K562 (cell line): ENCODE results near the gene DHX36. TPM values are rescaled to one million over a fixed set of nuclear protein-coding genes. Genes with fewer than 3 reads are reported as not detected.

Experiments used
- ATAC-seq: fragments of 200-7000 bp; cut with Tn5 transposase; 3 replicates; pipeline ENCODE4 v1.9.1; 2020; ENCODE audit warnings: moderate library complexity
- BruUV-seq: library from RNA; stranded (reverse); fragments of 400-500 nt; replicated peaks from 2 replicates; lab custom pipeline; 2021; lab: Mats Ljungman, UMichigan
- CTCF ChIA-PET: fragments of 300-600 bp; formaldehyde crosslinking; extraction: SDS; loops from one replicate; lab custom pipeline; 2021; ENCODE audit warnings: low intra/inter-chr PET ratio; lab: Yijun Ruan, JAX
- POLR2A ChIA-PET: fragments of 300-600, 350-650 bp; sonication (Branson Sonifier 250); formaldehyde crosslinking; extraction: SDS; loops from one replicate; lab custom pipeline; 2021; ENCODE audit warnings: antibody characterized with exemption, inconsistent platforms; lab: Yijun Ruan, JAX
- DNase-seq, 4 experiments: peaks; one replicate each; pipeline versions ENCODE4 v3.0.0 to v3.0.0-alpha.2; 2011 to 2018; ENCODE audit warnings: low spot score in 3 of 4, mixed read lengths in 3 of 4; ENCODE audit errors: extremely low read depth in 1 of 4
- FAIRE-seq: peaks from 2 replicates; lab custom pipeline; 2011; peaks lifted over from hg19 to GRCh38; lab: Jason Lieb, UNC
- H2AFZ ChIP-seq: 2 replicates; pipeline ENCODE4 v1.6.0; 2011; ENCODE audit warnings: low read depth, low read length, control low read depth, inconsistent platforms
- H3K27ac ChIP-seq: fragments of 200-600 bp; 3 replicates; pipeline ENCODE4 v1.8.0; 2011; ENCODE audit warnings: low read depth, mild to moderate bottlenecking, control low read depth, inconsistent platforms, low read length, moderate library complexity, mixed read lengths; ENCODE audit errors: extremely low read depth
- H3K27me3 ChIP-seq, 2 experiments: fragments of 300-600 bp in 1 of 2; 2 replicates in 1 of 2; 3 replicates in 1 of 2; pipeline versions ENCODE4 v1.6.0 to v1.8.0; 2011; ENCODE audit warnings: inconsistent platforms in 2 of 2, low read length in 2 of 2, mild to moderate bottlenecking in 1 of 2, mixed read lengths in 1 of 2, moderate library complexity in 1 of 2; ENCODE audit not compliant: control insufficient read depth in 2 of 2, insufficient read depth in 2 of 2
- H3K36me3 ChIP-seq: fragments of 300-600 bp; 3 replicates; pipeline ENCODE4 v1.8.0; 2011; ENCODE audit warnings: mild to moderate bottlenecking, low read length, inconsistent platforms; ENCODE audit not compliant: control insufficient read depth, insufficient read depth
- H3K4me1 ChIP-seq, 2 experiments: fragments of 200-600 bp in 1 of 2; replicated peaks in 1 of 2; 2 replicates in 1 of 2; 3 replicates in 1 of 2; pipeline versions ENCODE4 v1.5.1 to v1.8.0; 2011; ENCODE audit warnings: inconsistent platforms in 2 of 2, low read length in 2 of 2, mild to moderate bottlenecking in 1 of 2, mixed read lengths in 1 of 2, moderate library complexity in 1 of 2; ENCODE audit not compliant: control insufficient read depth in 2 of 2, insufficient read depth in 2 of 2
- H3K4me2 ChIP-seq: 2 replicates; pipeline ENCODE4 v1.6.1; 2011; ENCODE audit warnings: low read length, control low read depth, inconsistent platforms, mixed read lengths; ENCODE audit not compliant: insufficient read depth
- H3K4me3 ChIP-seq: fragments of 200-600 bp; sonication (generic), shearing (Covaris generic); 2 replicates; pipeline ENCODE4 v1.5.1; 2016; ENCODE audit warnings: control low read depth, inconsistent platforms
- H3K79me2 ChIP-seq: fragments of 200-600 bp; 3 replicates; pipeline ENCODE4 v1.8.0; 2011; ENCODE audit warnings: low read length, inconsistent platforms; ENCODE audit not compliant: control insufficient read depth, insufficient read depth
- H3K9ac ChIP-seq, 2 experiments: 2 replicates each; pipeline versions ENCODE4 v1.6.0 to v1.6.1; 2011; ENCODE audit warnings: low read depth in 2 of 2, low read length in 2 of 2, control low read depth in 1 of 2, inconsistent platforms in 1 of 2, mild to moderate bottlenecking in 1 of 2, mixed read lengths in 1 of 2; ENCODE audit not compliant: insufficient read depth in 1 of 2
- H3K9me1 ChIP-seq: one replicate; pipeline ENCODE4 v1.6.0; 2011; ENCODE audit warnings: inconsistent platforms, mild to moderate bottlenecking, low read length, moderate library complexity; ENCODE audit not compliant: control insufficient read depth, insufficient read depth
- H3K9me3 ChIP-seq: replicated peaks from 2 replicates; pipeline ENCODE4 v1.5.1; 2011; ENCODE audit warnings: low read depth, low read length, inconsistent platforms; ENCODE audit not compliant: control insufficient read depth, insufficient read depth
- H4K20me1 ChIP-seq: replicated peaks from 2 replicates; pipeline ENCODE4 v1.6.1; 2011; ENCODE audit warnings: low read length, inconsistent platforms, mixed read lengths; ENCODE audit not compliant: control insufficient read depth, insufficient read depth
- TFAM ChIP-seq: fragments of 250-450 bp; sonication (Bioruptor Pico); conservative IDR thresholded peaks from 2 replicates; pipeline ENCODE4 v1.5.0; 2021; ENCODE audit warnings: mild to moderate bottlenecking, moderate library complexity
- WGBS: fragments of 100-300 bp; shearing (Covaris generic); methylation state at CpG from one replicate; pipeline ENCODE4 v1.1.6; 2016; ENCODE audit warnings: low coverage, mixed read lengths; ENCODE audit not compliant: insufficient coverage; ENCODE audit errors: missing lambda C conversion rate; 5-methylcytosine and 5-hydroxymethylcytosine counted together
- in situ Hi-C: fragments of 300-500 bp; cut with MboI; formaldehyde crosslinking; loops from 4 replicates; pipeline ENCODE4 v1.15.0; 2018; ENCODE audit warnings: inconsistent platforms, mixed read lengths
- intact Hi-C: fragments of 100-400 bp; cut with micrococcal nuclease; formaldehyde crosslinking; loops from 2 replicates; pipeline ENCODE4 v1.14.2; 2022
- polyA plus RNA-seq, 8 experiments: library from polyadenylated mRNA; depleted of rRNA in 4 of 8; stranded (reverse) in 5 of 8; unstranded in 3 of 8; fragments of >200 nt; fragmentation: Nextera tagmentation in 2 of 8; fragmentation: Illumina TruSeq in 1 of 8; extraction: Ambion mirVana in 2 of 8; extraction: Trizol in 1 of 8; gene quantifications; 2 replicates each; pipeline versions ENCODE4 v1.2.1 to v1.2.3, GENCODE V29; 2011 to 2014; ENCODE audit warnings: inconsistent platforms in 1 of 8, missing spikeins in 1 of 8
- total RNA-seq, 7 experiments: library from RNA; depleted of rRNA in 6 of 7; stranded (reverse); fragments of >200 nt in 6 of 7; fragmentation: Illumina TruSeq in 2 of 7; extraction: Trizol in 2 of 7; gene quantifications; 2 replicates each; pipeline versions ENCODE4 v1.2.1 to v1.2.3, GENCODE V29; 2011 to 2021; ENCODE audit warnings: low replicate concordance in 1 of 7
- TF ChIP-seq, protein P1 (sequence below), 2 experiments: fragments of 450-650 bp in 1 of 2; IDR thresholded peaks; 2 replicates each; pipeline ENCODE4 v1.6.1; 2011 to 2017; ENCODE audit warnings: low read depth in 2 of 2, antibody characterized with exemption in 1 of 2, borderline replicate concordance in 1 of 2, low read length in 1 of 2, mild to moderate bottlenecking in 1 of 2, mixed read lengths in 1 of 2; ENCODE audit not compliant: control insufficient read depth in 1 of 2

The DHX36 gene
- total and polyA plus RNA-seq, 9 of the 15 experiments (the other 6 are each of a cell fraction or from before 2014, with no cell fraction given): 44.3 to 98.7 (median 57.0) TPM

- ChIA-PET POLR2A (no interaction called here), CTCF (no interaction called here)
- H3K27me3 ChIP-seq: no peaks in the 10 kb centered on the region; a peak in 2 of 5 replicates
- ATAC-seq: no peak
- no peaks in the 10 kb centered on the region for H3K79me2 ChIP-seq
- no peak overlapping the region for H3K4me2 ChIP-seq
- H3K4me3 ChIP-seq: no peak overlapping the region
- TF ChIP-seq, protein P1, sequence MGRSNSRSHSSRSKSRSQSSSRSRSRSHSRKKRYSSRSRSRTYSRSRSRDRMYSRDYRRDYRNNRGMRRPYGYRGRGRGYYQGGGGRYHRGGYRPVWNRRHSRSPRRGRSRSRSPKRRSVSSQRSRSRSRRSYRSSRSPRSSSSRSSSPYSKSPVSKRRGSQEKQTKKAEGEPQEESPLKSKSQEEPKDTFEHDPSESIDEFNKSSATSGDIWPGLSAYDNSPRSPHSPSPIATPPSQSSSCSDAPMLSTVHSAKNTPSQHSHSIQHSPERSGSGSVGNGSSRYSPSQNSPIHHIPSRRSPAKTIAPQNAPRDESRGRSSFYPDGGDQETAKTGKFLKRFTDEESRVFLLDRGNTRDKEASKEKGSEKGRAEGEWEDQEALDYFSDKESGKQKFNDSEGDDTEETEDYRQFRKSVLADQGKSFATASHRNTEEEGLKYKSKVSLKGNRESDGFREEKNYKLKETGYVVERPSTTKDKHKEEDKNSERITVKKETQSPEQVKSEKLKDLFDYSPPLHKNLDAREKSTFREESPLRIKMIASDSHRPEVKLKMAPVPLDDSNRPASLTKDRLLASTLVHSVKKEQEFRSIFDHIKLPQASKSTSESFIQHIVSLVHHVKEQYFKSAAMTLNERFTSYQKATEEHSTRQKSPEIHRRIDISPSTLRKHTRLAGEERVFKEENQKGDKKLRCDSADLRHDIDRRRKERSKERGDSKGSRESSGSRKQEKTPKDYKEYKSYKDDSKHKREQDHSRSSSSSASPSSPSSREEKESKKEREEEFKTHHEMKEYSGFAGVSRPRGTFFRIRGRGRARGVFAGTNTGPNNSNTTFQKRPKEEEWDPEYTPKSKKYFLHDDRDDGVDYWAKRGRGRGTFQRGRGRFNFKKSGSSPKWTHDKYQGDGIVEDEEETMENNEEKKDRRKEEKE (IDR thresholded peaks at IDR 0.05; ENCODE audit: borderline replicate concordance in 1 of 2, control insufficient read depth in 1 of 2, low read depth in 2 of 2, low read length in 1 of 2): no peak
- TF ChIP-seq TFAM: no peak
- no peak for FAIRE-seq
- H3K9ac ChIP-seq: no peak overlapping the region
- H3K4me1 ChIP-seq: no peaks in the 10 kb centered on the region
- no peaks in the 10 kb centered on the region for H3K9me1 ChIP-seq
- BruUV-seq: no TSS peak
- intact Hi-C loops: no loop called here
- no peaks in the 10 kb centered on the region for H4K20me1 ChIP-seq
- no peaks in the 10 kb centered on the region for H3K9me3 ChIP-seq
- WGBS: 0% methylated on average over 4 of the region's 4 CpGs
- no peaks in the 10 kb centered on the region for H3K36me3 ChIP-seq
- H3K27ac ChIP-seq: no peak overlapping the region
- in situ Hi-C loops: no loop called here
- H2AFZ ChIP-seq: no peak overlapping the region
- DNase-seq: no peak
Observed at GRCh38 chr3:154242766-154243165, 81.5 kb downstream of the DHX36 start.
